ENCODE measurements around the gene TMEM151B. TPM values are rescaled to one million over a fixed set of nuclear protein-coding genes. Genes with fewer than 3 reads are reported as not detected.

Gene TMEM151B
- total and polyA plus RNA-seq, 2 of the 13 experiments (the other 11 are each of a cell fraction or from before 2014, with no cell fraction given): not detected

DNA sequence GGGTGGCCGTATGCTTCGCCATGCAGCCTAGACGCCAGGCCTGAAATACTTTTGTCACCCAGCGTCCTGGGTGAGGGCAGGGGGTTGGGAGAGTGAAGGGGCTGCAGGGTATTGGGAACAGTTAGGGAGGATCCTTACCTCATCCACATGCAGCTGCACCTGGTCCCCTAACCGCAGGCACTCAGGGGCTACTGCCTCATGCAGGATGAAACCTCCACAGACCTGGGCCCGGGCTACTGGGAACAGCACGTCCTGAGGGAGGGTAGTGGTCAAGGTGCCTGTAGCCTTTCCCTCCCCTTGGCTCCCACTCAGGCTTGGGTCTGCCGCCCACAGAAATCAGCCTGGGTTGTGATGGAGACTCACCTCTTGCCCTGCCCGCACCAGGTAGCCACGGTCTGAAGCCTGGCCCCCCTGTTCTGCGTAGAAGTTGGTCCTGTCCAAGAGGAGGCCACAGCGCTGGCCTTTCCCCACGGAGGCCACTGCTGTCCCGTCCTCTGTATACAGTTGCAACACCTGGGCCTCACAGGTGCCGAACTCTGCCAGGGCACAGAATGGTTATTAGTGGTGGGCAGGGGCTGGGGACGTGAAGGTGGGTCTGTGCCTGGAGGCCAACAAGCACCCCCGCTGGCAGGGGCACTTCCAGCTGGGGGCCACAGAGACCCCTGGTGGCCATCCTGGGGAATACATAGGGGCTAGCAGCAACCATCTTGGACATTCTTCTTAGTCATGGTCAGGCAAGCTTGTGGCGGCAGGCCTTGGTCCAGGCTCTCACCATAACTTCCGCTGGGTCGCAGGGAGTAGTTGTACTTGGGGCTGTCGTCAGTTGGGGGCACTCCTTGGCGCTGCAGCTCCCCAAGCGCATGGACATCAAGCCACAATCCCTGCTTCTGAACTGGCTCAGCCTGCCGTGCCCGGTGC is 34.3 kb downstream of the TMEM151B start (continued):
- TF ChIP-seq, protein P1, sequence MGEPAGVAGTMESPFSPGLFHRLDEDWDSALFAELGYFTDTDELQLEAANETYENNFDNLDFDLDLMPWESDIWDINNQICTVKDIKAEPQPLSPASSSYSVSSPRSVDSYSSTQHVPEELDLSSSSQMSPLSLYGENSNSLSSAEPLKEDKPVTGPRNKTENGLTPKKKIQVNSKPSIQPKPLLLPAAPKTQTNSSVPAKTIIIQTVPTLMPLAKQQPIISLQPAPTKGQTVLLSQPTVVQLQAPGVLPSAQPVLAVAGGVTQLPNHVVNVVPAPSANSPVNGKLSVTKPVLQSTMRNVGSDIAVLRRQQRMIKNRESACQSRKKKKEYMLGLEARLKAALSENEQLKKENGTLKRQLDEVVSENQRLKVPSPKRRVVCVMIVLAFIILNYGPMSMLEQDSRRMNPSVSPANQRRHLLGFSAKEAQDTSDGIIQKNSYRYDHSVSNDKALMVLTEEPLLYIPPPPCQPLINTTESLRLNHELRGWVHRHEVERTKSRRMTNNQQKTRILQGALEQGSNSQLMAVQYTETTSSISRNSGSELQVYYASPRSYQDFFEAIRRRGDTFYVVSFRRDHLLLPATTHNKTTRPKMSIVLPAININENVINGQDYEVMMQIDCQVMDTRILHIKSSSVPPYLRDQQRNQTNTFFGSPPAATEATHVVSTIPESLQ (CRISPR knock-in tag; conservative IDR thresholded peaks at IDR 0.05): no peak
- TF ChIP-seq KLF12 (CRISPR knock-in tag; IDR thresholded peaks at IDR 0.05; ENCODE audit: borderline replicate concordance) (no peak), SP1 (IDR thresholded peaks at IDR 0.05) (no peak), SP1 (CRISPR knock-in tag; IDR thresholded peaks at IDR 0.05) (no peak), POLR2AphosphoS5 (IDR thresholded peaks at IDR 0.05; ENCODE audit: low read depth, low read length) (no peak), ZNF570 (CRISPR knock-in tag; IDR thresholded peaks at IDR 0.05; ENCODE audit: borderline replicate concordance) (no peak), ZNF781 (CRISPR knock-in tag; IDR thresholded peaks at IDR 0.05; ENCODE audit: borderline replicate concordance, not compliant biosample characterization) (no peak), SRSF1 (optimal IDR thresholded peaks at IDR 0.05; ENCODE audit: low read depth, low read length) (no peak), ZNF567 (CRISPR knock-in tag; IDR thresholded peaks at IDR 0.05; ENCODE audit: borderline replicate concordance) (no peak), NR1H2 (CRISPR knock-in tag; IDR thresholded peaks at IDR 0.05; ENCODE audit: borderline replicate concordance, low read depth) (no peak), KAT8 (CRISPR knock-in tag; IDR thresholded peaks at IDR 0.05) (0 out of 2 replicates have a peak, but pooled peaks have one; percentile 19), THRA (CRISPR knock-in tag; IDR thresholded peaks at IDR 0.05; ENCODE audit: borderline replicate concordance) (no peak), TEAD3 (CRISPR knock-in tag; optimal IDR thresholded peaks at IDR 0.05; ENCODE audit: borderline replicate concordance) (peak; percentile 12), RNF2 (conservative IDR thresholded peaks at IDR 0.05; ENCODE audit: low read depth) (no peak), FOXC1 (CRISPR knock-in tag; IDR thresholded peaks at IDR 0.05; ENCODE audit: borderline replicate concordance) (no peak), DDIT3 (CRISPR knock-in tag; IDR thresholded peaks at IDR 0.05) (no peak), SYNCRIP (IDR thresholded peaks at IDR 0.05; ENCODE audit: insufficient read depth, low read depth, low read length) (no peak), SRSF4 (IDR thresholded peaks at IDR 0.05; ENCODE audit: low read depth, low read length, poor library complexity, severe bottlenecking) (no peak), ZFP90 (CRISPR knock-in tag; IDR thresholded peaks at IDR 0.05; ENCODE audit: borderline replicate concordance) (0 out of 2 replicates have a peak, but pooled peaks have one; percentile 35), ZBTB34 (CRISPR knock-in tag; IDR thresholded peaks at IDR 0.05) (no peak), NFE2L1 (CRISPR knock-in tag; IDR thresholded peaks at IDR 0.05; ENCODE audit: borderline replicate concordance) (peak; percentile 11; the same call in 1 of the 2 replicates), ZNF136 (CRISPR knock-in tag; IDR thresholded peaks at IDR 0.05; ENCODE audit: low read depth) (no peak)
- TF ChIP-seq, protein P2, sequence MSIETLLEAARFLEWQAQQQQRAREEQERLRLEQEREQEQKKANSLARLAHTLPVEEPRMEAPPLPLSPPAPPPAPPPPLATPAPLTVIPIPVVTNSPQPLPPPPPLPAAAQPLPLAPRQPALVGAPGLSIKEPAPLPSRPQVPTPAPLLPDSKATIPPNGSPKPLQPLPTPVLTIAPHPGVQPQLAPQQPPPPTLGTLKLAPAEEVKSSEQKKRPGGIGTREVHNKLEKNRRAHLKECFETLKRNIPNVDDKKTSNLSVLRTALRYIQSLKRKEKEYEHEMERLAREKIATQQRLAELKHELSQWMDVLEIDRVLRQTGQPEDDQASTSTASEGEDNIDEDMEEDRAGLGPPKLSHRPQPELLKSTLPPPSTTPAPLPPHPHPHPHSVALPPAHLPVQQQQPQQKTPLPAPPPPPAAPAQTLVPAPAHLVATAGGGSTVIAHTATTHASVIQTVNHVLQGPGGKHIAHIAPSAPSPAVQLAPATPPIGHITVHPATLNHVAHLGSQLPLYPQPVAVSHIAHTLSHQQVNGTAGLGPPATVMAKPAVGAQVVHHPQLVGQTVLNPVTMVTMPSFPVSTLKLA (IDR thresholded peaks at IDR 0.05): no peak

Data from HepG2 (cell line).